Lower leg skin (tissue), 3 donors: ENCODE results near the gene SIAH3.

ENCODE experiments used
- POLR2A ChIP-seq, 2 donors: fragments of 450-650 bp; IDR thresholded peaks; one replicate each; pipeline ENCODE4 v1.6.1; 2016 to 2017; ENCODE audit warnings: antibody characterized with exemption in 2 of 2, mild to moderate bottlenecking in 1 of 2, moderate library complexity in 1 of 2
- TF ChIP-seq, protein P1 (sequence below), 3 donors: fragments of 450-650 bp; IDR thresholded peaks; one replicate each; pipeline ENCODE4 v1.5.1; 2016; ENCODE audit warnings: antibody characterized with exemption in 3 of 3, mild to moderate bottlenecking in 3 of 3, moderate library complexity in 2 of 3

DNA sequence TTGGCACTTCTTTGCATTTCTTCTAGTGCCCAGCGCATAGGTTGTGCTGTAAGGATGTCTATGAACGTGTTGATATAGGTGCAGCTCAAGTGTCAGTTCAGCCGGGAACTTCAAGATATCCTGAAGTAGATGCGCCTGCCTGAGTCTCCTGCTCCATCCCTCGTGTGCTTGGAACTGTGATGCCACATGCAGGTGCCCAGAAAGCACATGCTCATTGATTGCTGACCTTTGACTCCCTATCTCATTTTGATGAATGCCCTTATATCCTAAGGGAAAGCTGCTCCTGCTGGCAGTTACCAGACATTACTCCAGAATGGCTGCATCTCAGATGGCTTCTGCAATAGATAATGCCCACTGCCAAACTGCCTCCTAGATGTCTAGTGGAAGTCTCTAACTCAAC is 108.6 kb downstream of the SIAH3 start:
- TF ChIP-seq, protein P1, sequence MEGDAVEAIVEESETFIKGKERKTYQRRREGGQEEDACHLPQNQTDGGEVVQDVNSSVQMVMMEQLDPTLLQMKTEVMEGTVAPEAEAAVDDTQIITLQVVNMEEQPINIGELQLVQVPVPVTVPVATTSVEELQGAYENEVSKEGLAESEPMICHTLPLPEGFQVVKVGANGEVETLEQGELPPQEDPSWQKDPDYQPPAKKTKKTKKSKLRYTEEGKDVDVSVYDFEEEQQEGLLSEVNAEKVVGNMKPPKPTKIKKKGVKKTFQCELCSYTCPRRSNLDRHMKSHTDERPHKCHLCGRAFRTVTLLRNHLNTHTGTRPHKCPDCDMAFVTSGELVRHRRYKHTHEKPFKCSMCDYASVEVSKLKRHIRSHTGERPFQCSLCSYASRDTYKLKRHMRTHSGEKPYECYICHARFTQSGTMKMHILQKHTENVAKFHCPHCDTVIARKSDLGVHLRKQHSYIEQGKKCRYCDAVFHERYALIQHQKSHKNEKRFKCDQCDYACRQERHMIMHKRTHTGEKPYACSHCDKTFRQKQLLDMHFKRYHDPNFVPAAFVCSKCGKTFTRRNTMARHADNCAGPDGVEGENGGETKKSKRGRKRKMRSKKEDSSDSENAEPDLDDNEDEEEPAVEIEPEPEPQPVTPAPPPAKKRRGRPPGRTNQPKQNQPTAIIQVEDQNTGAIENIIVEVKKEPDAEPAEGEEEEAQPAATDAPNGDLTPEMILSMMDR (IDR thresholded peaks at IDR 0.05), result no peak
- no peak for TF ChIP-seq POLR2A (IDR thresholded peaks at IDR 0.05)
